Mucosa of descending colon (tissue), 3 donors: ENCODE measurements around the gene EPS8L1. TPM values are rescaled to one million over a fixed set of nuclear protein-coding genes. Genes with fewer than 3 reads are reported as not detected.
A peak's percentile ranks its signal among the peaks of the same experiment; 100 is the strongest.
"Not testable (repeated sequence)": the region's sequence is repeated elsewhere in the genome, so short reads cannot be mapped to it uniquely, and the experiment has no call there.

Source experiments
- ATAC-seq: fragments of 200-7000 bp; cut with Tn5 transposase; one replicate; pipeline ENCODE4 v1.9.1; 2020; ENCODE audit warnings: mild to moderate bottlenecking, moderate library complexity
- DNase-seq, 3 donors: peaks; one replicate each; pipeline ENCODE4 v3.0.0-alpha.2; 2020
- H3K36me3 ChIP-seq: fragments of 200-600 bp; one replicate; pipeline ENCODE4 v1.8.0; 2021; ENCODE audit warnings: low read depth, mild to moderate bottlenecking
- H3K4me1 ChIP-seq: fragments of 200-600 bp; one replicate; pipeline ENCODE4 v1.8.0; 2021; ENCODE audit warnings: low read depth, mild to moderate bottlenecking
- H3K4me3 ChIP-seq: fragments of 200-600 bp; one replicate; pipeline ENCODE4 v1.8.0; 2021; ENCODE audit warnings: mild to moderate bottlenecking
- H3K9me3 ChIP-seq: fragments of 200-600 bp; one replicate; pipeline ENCODE4 v1.8.0; 2021; ENCODE audit warnings: mild to moderate bottlenecking
- CTCF ChIP-seq: fragments of 200-600 bp; IDR thresholded peaks from one replicate; pipeline ENCODE4 v1.8.0; 2022; ENCODE audit warnings: antibody characterized with exemption, mild to moderate bottlenecking
- intact Hi-C, 2 donors: fragments of 100-400 bp; cut with DNase I in 1 of 2; cut with micrococcal nuclease in 1 of 2; formaldehyde crosslinking; loops; one replicate each; pipeline versions ENCODE4 v1.11.0 to v1.11.1; 2022; cut with DNase I, micrococcal nuclease
- long read RNA-seq, 2 donors: library from polyadenylated mRNA; unstranded; transcript quantifications; one replicate each; pipeline ENCODE4 v2.0.0, GENCODE V29; 2019 to 2021
- total RNA-seq, 3 donors: library from RNA; stranded (reverse); fragmentation: NEBNext Ultra II Directional in 2 of 3; extraction: Animal tissue kit (Norgen Biotek cat#: 25700) in 2 of 3; gene quantifications; one replicate each; pipeline versions ENCODE4 v1.2.1 to v1.2.4, GENCODE V29; 2021 to 2023
- donor health status: DM: no; HTN: no; CAD: no; lungs with moderate emphysema.
- donor health status: DM: no; HTN: no; CAD: no.
- donor health status: DM: no; HTN: yes; CAD: no.

The EPS8L1 gene
- 10 to 100 TPM; 20.7 to 79.6 (median 36.0) TPM for total RNA-seq
- long read RNA-seq, donor 1, partial matches to known transcripts = 3 of 8 reads
- long read RNA-seq, donor 1, other reads (novel, unspliced or antisense) = 1 of 8 reads
- long read RNA-seq, donor 2, partial matches to known transcripts = 2 of 13 reads
- long read RNA-seq, donor 2, other reads (novel, unspliced or antisense) = 7 of 13 reads

GRCh38 chr19:55075371-55075998, at the start of gene EPS8L1:
Gene EPS8L1 (plus strand): TSS chr19:55075869. CDS start chr19:55076445, 576 bp downstream.
- Histone ChIP-seq H3K4me1 (peaks cover 24% of the 10 kb centered on the region), H3K36me3 (no peaks in the 10 kb centered on the region), H3K9me3 (no peaks in the 10 kb centered on the region), H3K4me3 (no peak within 1 kb of the TSS)
- ATAC-seq = peak; percentile 72
- intact Hi-C loops = no loop called here
- peak; percentile 79 to 89 (median 86) for DNase-seq
- no peak for TF ChIP-seq CTCF

GRCh38 chr19:55027140-55027471, 48.6 kb upstream of the EPS8L1 start:
- H3K9me3 ChIP-seq, intact Hi-C loops, H3K36me3 ChIP-seq, H3K4me1 ChIP-seq, DNase-seq, ATAC-seq, H3K4me3 ChIP-seq: not testable (repeated sequence)

GRCh38 chr19:55027472-55028337, 48.0 kb upstream of the EPS8L1 start:
- DNase-seq (no peak), ATAC-seq (peak; percentile 90)
- H3K36me3 ChIP-seq = no peaks in the 10 kb centered on the region
- H3K4me3 ChIP-seq = no peak overlapping the region
- intact Hi-C loops = no loop called here
- peaks cover 3% of the 10 kb centered on the region for H3K9me3 ChIP-seq
- no peaks in the 10 kb centered on the region for H3K4me1 ChIP-seq
- no peak for TF ChIP-seq CTCF

GRCh38 chr19:55028757-55029156, 46.9 kb upstream of the EPS8L1 start:
- Histone ChIP-seq H3K4me1 (no peaks in the 10 kb centered on the region), H3K9me3 (peaks cover 3% of the 10 kb centered on the region), H3K36me3 (no peaks in the 10 kb centered on the region), H3K4me3 (no peak overlapping the region)
- TF ChIP-seq CTCF = no peak
- DNase-seq (no peak), ATAC-seq (peak; percentile 29)
- intact Hi-C loops = no loop called here

- no peak overlapping the region for H3K4me3 ChIP-seq
- H3K36me3 ChIP-seq = no peaks in the 10 kb centered on the region
- H3K9me3 ChIP-seq = peaks cover under 1% of the 10 kb centered on the region
- ATAC-seq (no peak), DNase-seq (no peak)
- no peaks in the 10 kb centered on the region for H3K4me1 ChIP-seq
- TF ChIP-seq CTCF = no peak
- intact Hi-C loops = no loop called here
Observed at GRCh38 chr19:55031178-55031577, 44.5 kb upstream of the EPS8L1 start.
